Measurements from ENCODE around the gene ALKAL2. TPM values are rescaled to one million over a fixed set of nuclear protein-coding genes. Genes with fewer than 3 reads are reported as not detected.

Gene ALKAL2
- total and polyA plus RNA-seq, 2 of the 13 experiments (the other 11 are each of a cell fraction or from before 2014, with no cell fraction given) = 0.22 to 1.7 TPM

DNA sequence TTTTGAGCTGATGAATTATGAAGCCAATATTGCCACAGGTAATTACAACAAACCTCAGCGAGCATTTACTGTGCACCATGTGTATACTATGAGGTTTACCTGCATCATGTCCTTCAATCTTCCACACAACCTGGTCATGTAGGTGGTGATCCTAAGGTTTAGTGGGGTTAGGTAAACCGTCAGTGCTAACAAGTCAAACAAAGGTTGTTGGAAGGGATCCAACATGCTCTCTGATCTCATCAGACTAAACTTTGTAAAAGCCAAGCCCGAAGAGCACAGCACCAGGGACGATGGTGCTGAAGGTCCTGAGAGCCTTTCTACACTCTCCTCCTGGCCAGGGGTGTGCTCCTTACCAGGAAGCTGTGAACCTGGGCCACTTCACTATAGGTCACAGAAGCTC is 53.5 kb downstream of the ALKAL2 start (continued):
- TF ChIP-seq, protein P1, sequence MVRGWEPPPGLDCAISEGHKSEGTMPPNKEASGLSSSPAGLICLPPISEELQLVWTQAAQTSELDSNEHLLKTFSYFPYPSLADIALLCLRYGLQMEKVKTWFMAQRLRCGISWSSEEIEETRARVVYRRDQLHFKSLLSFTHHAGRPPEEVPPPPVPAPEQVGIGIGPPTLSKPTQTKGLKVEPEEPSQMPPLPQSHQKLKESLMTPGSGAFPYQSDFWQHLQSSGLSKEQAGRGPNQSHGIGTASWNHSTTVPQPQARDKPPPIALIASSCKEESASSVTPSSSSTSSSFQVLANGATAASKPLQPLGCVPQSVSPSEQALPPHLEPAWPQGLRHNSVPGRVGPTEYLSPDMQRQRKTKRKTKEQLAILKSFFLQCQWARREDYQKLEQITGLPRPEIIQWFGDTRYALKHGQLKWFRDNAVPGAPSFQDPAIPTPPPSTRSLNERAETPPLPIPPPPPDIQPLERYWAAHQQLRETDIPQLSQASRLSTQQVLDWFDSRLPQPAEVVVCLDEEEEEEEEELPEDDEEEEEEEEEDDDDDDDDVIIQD (CRISPR knock-in tag; IDR thresholded peaks at IDR 0.05; ENCODE audit: low read depth) = peak; percentile 74; the same call in 1 of the 2 replicates
- TF ChIP-seq SOX13 (IDR thresholded peaks at IDR 0.05) (no peak), SOX13 (CRISPR knock-in tag; conservative IDR thresholded peaks at IDR 0.05 in 1 of 2, IDR thresholded peaks at IDR 0.05 in 1 of 2) (peak in 1 of 2 experiments; percentile 13; a peak in 1 of 4 replicates), NR2F6 (IDR thresholded peaks at IDR 0.05) (no peak), NR2F6 (CRISPR knock-in tag; IDR thresholded peaks at IDR 0.05) (peak; percentile 42; the same call in 1 of the 2 replicates), UBTF (CRISPR knock-in tag; IDR thresholded peaks at IDR 0.05) (no peak), SRSF1 (optimal IDR thresholded peaks at IDR 0.05; ENCODE audit: low read depth, low read length) (no peak), TOE1 (CRISPR knock-in tag; IDR thresholded peaks at IDR 0.05) (no peak), HDAC2 (CRISPR knock-in tag; IDR thresholded peaks at IDR 0.05) (0 out of 2 replicates have a peak, but pooled peaks have one; percentile 37), FOXA1 (IDR thresholded peaks at IDR 0.05) (no peak), FOXA1 (CRISPR knock-in tag; IDR thresholded peaks at IDR 0.05) (0 out of 2 replicates have a peak, but pooled peaks have one; percentile 26), RCOR2 (CRISPR knock-in tag; IDR thresholded peaks at IDR 0.05) (peak; percentile 20; the same call in 1 of the 2 replicates), RXRB (CRISPR knock-in tag; IDR thresholded peaks at IDR 0.05; ENCODE audit: borderline replicate concordance) (0 out of 2 replicates have a peak, but pooled peaks have one; percentile 28), ZKSCAN8 (CRISPR knock-in tag; IDR thresholded peaks at IDR 0.05; ENCODE audit: borderline replicate concordance) (peak; percentile 99), GATAD2A (CRISPR knock-in tag; IDR thresholded peaks at IDR 0.05) (peak; percentile 29; the same call in 1 of the 2 replicates), SAP130 (CRISPR knock-in tag; IDR thresholded peaks at IDR 0.05; ENCODE audit: low read depth) (peak; percentile 46), ZNF670 (CRISPR knock-in tag; IDR thresholded peaks at IDR 0.05; ENCODE audit: borderline replicate concordance) (0 out of 2 replicates have a peak, but pooled peaks have one; percentile 34), BCL6 (CRISPR knock-in tag; IDR thresholded peaks at IDR 0.05) (0 out of 2 replicates have a peak, but pooled peaks have one; percentile 30), FOXK1 (CRISPR knock-in tag; IDR thresholded peaks at IDR 0.05; ENCODE audit: borderline replicate concordance, low read depth) (no peak), HBP1 (CRISPR knock-in tag; IDR thresholded peaks at IDR 0.05; ENCODE audit: low read depth) (no peak), CBFB (CRISPR knock-in tag; IDR thresholded peaks at IDR 0.05) (no peak), ELF3 (CRISPR knock-in tag; IDR thresholded peaks at IDR 0.05) (0 out of 2 replicates have a peak, but pooled peaks have one; percentile 15), ZNF7 (CRISPR knock-in tag; IDR thresholded peaks at IDR 0.05) (no peak), ZNF749 (CRISPR knock-in tag; IDR thresholded peaks at IDR 0.05; ENCODE audit: borderline replicate concordance) (no peak), MIER3 (CRISPR knock-in tag; IDR thresholded peaks at IDR 0.05; ENCODE audit: borderline replicate concordance) (0 out of 2 replicates have a peak, but pooled peaks have one; percentile 32)
- TF ChIP-seq, protein P2, sequence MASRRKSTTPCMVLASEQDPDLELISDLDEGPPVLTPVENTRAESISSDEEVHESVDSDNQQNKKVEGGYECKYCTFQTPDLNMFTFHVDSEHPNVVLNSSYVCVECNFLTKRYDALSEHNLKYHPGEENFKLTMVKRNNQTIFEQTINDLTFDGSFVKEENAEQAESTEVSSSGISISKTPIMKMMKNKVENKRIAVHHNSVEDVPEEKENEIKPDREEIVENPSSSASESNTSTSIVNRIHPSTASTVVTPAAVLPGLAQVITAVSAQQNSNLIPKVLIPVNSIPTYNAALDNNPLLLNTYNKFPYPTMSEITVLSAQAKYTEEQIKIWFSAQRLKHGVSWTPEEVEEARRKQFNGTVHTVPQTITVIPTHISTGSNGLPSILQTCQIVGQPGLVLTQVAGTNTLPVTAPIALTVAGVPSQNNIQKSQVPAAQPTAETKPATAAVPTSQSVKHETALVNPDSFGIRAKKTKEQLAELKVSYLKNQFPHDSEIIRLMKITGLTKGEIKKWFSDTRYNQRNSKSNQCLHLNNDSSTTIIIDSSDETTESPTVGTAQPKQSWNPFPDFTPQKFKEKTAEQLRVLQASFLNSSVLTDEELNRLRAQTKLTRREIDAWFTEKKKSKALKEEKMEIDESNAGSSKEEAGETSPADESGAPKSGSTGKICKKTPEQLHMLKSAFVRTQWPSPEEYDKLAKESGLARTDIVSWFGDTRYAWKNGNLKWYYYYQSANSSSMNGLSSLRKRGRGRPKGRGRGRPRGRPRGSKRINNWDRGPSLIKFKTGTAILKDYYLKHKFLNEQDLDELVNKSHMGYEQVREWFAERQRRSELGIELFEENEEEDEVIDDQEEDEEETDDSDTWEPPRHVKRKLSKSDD (CRISPR knock-in tag; IDR thresholded peaks at IDR 0.05; ENCODE audit: low read depth) = 0 out of 2 replicates have a peak, but pooled peaks have one; percentile 34

Data from HepG2 (cell line).